Mucosa of stomach (tissue), 1 donor: ENCODE results near the gene NUP85.
"Not testable (repeated sequence)": the region's sequence is repeated elsewhere in the genome, so short reads cannot be mapped to it uniquely, and the experiment has no call there.

ENCODE experiments used
- H3K27me3 ChIP-seq: one replicate; pipeline ENCODE4 v1.7.0; 2013; ENCODE audit warnings: mild to moderate bottlenecking, low read length; ENCODE audit not compliant: control insufficient read depth, insufficient read depth
- H3K36me3 ChIP-seq: one replicate; pipeline ENCODE4 v1.7.0; 2013; ENCODE audit warnings: low read length; ENCODE audit not compliant: control insufficient read depth, insufficient read depth
- H3K4me1 ChIP-seq: one replicate; pipeline ENCODE4 v1.7.0; 2013; ENCODE audit warnings: mild to moderate bottlenecking, low read length; ENCODE audit not compliant: control insufficient read depth, insufficient read depth
- H3K4me3 ChIP-seq: one replicate; pipeline ENCODE4 v1.7.0; 2013; ENCODE audit warnings: low read length
- H3K9ac ChIP-seq: one replicate; pipeline ENCODE4 v1.7.0; 2013; ENCODE audit warnings: mild to moderate bottlenecking, low read length, moderate library complexity
- H3K9me3 ChIP-seq: one replicate; pipeline ENCODE4 v1.7.0; 2013; ENCODE audit warnings: mild to moderate bottlenecking, low read length, moderate library complexity; ENCODE audit not compliant: control insufficient read depth
- donor health status: Pancreatic carcinoma.

The NUP85 gene

GRCh38 chr17:75205037-75205792, at the start of gene NUP85:
TSS of gene NUP85 (plus strand) at chr17:75205679. CDS start at chr17:75205762, 83 bp downstream.
- Histone ChIP-seq H3K9ac (peak within 1 kb of the TSS; percentile 90), H3K27me3 (no peaks in the 10 kb centered on the region), H3K9me3 (no peaks in the 10 kb centered on the region), H3K36me3 (no peaks in the 10 kb centered on the region), H3K4me3 (peak within 1 kb of the TSS; percentile 85), H3K4me1 (peaks cover 8% of the 10 kb centered on the region)

- not testable (repeated sequence) for H3K9me3 ChIP-seq, H3K9ac ChIP-seq, H3K4me3 ChIP-seq, H3K36me3 ChIP-seq, H3K27me3 ChIP-seq
- peaks cover 30% of the 10 kb centered on the region for H3K4me1 ChIP-seq
These were observed 47.0 kb upstream of the NUP85 start for GRCh38 chr17:75158480-75158879.

GRCh38 chr17:75159196-75160031, 46.1 kb upstream of the NUP85 start:
- Histone ChIP-seq H3K4me3 (no peak overlapping the region), H3K27me3 (no peaks in the 10 kb centered on the region), H3K9me3 (no peaks in the 10 kb centered on the region), H3K9ac (peak overlapping the region; percentile 7), H3K36me3 (no peaks in the 10 kb centered on the region), H3K4me1 (peaks cover 30% of the 10 kb centered on the region)

GRCh38 chr17:75160211-75160610, 45.3 kb upstream of the NUP85 start:
- Histone ChIP-seq H3K4me1 (peaks cover 25% of the 10 kb centered on the region), H3K36me3 (no peaks in the 10 kb centered on the region), H3K9ac (peak overlapping the region; percentile 7), H3K4me3 (no peak overlapping the region), H3K9me3 (no peaks in the 10 kb centered on the region), H3K27me3 (no peaks in the 10 kb centered on the region)

- Histone ChIP-seq H3K4me1 (peaks cover 25% of the 10 kb centered on the region), H3K9me3 (no peaks in the 10 kb centered on the region), H3K27me3 (no peaks in the 10 kb centered on the region), H3K9ac (no peak overlapping the region), H3K4me3 (no peak overlapping the region), H3K36me3 (no peaks in the 10 kb centered on the region)
These were observed 42.4 kb upstream of the NUP85 start for GRCh38 chr17:75163074-75163473.

GRCh38 chr17:75164606-75165005, 40.9 kb upstream of the NUP85 start:
- H3K9me3 ChIP-seq, H3K9ac ChIP-seq, H3K36me3 ChIP-seq, H3K27me3 ChIP-seq, H3K4me3 ChIP-seq: not testable (repeated sequence)
- peaks cover 11% of the 10 kb centered on the region for H3K4me1 ChIP-seq

- no peak overlapping the region for H3K4me3 ChIP-seq
- H3K27me3 ChIP-seq = no peaks in the 10 kb centered on the region
- H3K4me1 ChIP-seq = no peaks in the 10 kb centered on the region
- H3K9ac ChIP-seq = no peak overlapping the region
- H3K36me3 ChIP-seq = no peaks in the 10 kb centered on the region
- H3K9me3 ChIP-seq = no peaks in the 10 kb centered on the region
These were observed 36.5 kb upstream of the NUP85 start for GRCh38 chr17:75168998-75169397.

- Histone ChIP-seq H3K36me3 (no peaks in the 10 kb centered on the region), H3K9ac (no peak overlapping the region), H3K4me1 (no peaks in the 10 kb centered on the region), H3K27me3 (no peaks in the 10 kb centered on the region), H3K9me3 (no peaks in the 10 kb centered on the region), H3K4me3 (no peak overlapping the region)
These were observed 32.0 kb upstream of the NUP85 start for GRCh38 chr17:75173526-75173925.

- H3K9me3 ChIP-seq = no peaks in the 10 kb centered on the region
- no peaks in the 10 kb centered on the region for H3K36me3 ChIP-seq
- no peak overlapping the region for H3K9ac ChIP-seq
- H3K27me3 ChIP-seq = no peaks in the 10 kb centered on the region
- H3K4me1 ChIP-seq = peaks cover 4% of the 10 kb centered on the region
- H3K4me3 ChIP-seq = no peak overlapping the region
These were observed 30.5 kb upstream of the NUP85 start for GRCh38 chr17:75174996-75175395.

- no peak overlapping the region for H3K9ac ChIP-seq
- H3K9me3 ChIP-seq = no peaks in the 10 kb centered on the region
- H3K4me3 ChIP-seq = no peak overlapping the region
- peaks cover 10% of the 10 kb centered on the region for H3K4me1 ChIP-seq
- H3K36me3 ChIP-seq = no peaks in the 10 kb centered on the region
- no peaks in the 10 kb centered on the region for H3K27me3 ChIP-seq
These were observed 28.9 kb upstream of the NUP85 start for GRCh38 chr17:75176625-75177024.

- Histone ChIP-seq H3K4me1 (peaks cover 16% of the 10 kb centered on the region), H3K4me3 (no peak overlapping the region), H3K9me3 (no peaks in the 10 kb centered on the region), H3K36me3 (no peaks in the 10 kb centered on the region), H3K9ac (no peak overlapping the region), H3K27me3 (no peaks in the 10 kb centered on the region)
These were observed 27.0 kb upstream of the NUP85 start for GRCh38 chr17:75178453-75178852.

- Histone ChIP-seq H3K36me3 (no peaks in the 10 kb centered on the region), H3K9ac (peak overlapping the region; percentile 90), H3K4me1 (peaks cover 17% of the 10 kb centered on the region), H3K9me3 (no peaks in the 10 kb centered on the region), H3K27me3 (no peaks in the 10 kb centered on the region), H3K4me3 (peak overlapping the region; percentile 94)
These were observed 24.4 kb upstream of the NUP85 start for GRCh38 chr17:75181110-75181509.
